Pancreas (tissue), 10 donors: Measurements from ENCODE around the gene KIT. TPM values are rescaled to one million over a fixed set of nuclear protein-coding genes. Genes with fewer than 3 reads are reported as not detected.

Experiments used
- ATAC-seq, 4 donors: fragments of 200-7000 bp; cut with Tn5 transposase; one replicate each; pipeline versions ENCODE4 v1.8.0 to v1.9.1; 2020; ENCODE audit warnings: mild to moderate bottlenecking in 4 of 4, moderate library complexity in 4 of 4
- DNase-seq, 6 donors: peaks; one replicate each; pipeline ENCODE4 v3.0.0-alpha.2; 2020
- FAIRE-seq: peaks from 2 replicates; lab custom pipeline; 2012; peaks lifted over from hg19 to GRCh38; lab: Jason Lieb, UNC
- H3K27ac ChIP-seq, 4 donors: fragments of 200-600 bp; sonication (generic); 1 replicate in 3 of 4; 2 replicates in 1 of 4; pipeline versions ENCODE4 v1.5.0 to v1.8.0; 2020
- H3K27me3 ChIP-seq, 4 donors: fragments of 200-600 bp; one replicate each; pipeline ENCODE4 v1.8.0; 2021
- H3K36me3 ChIP-seq, 3 donors: fragments of 200-600 bp; sonication (generic) in 1 of 3; one replicate each; pipeline versions ENCODE4 v1.5.0 to v1.8.0; 2020 to 2021
- H3K4me1 ChIP-seq, 3 donors: fragments of 200-600 bp; one replicate each; pipeline ENCODE4 v1.8.0; 2021
- H3K4me3 ChIP-seq, 4 donors: fragments of 200-600 bp; sonication (generic) in 2 of 4; one replicate each; pipeline versions ENCODE4 v1.5.0 to v1.8.0; 2020 to 2021
- H3K9me3 ChIP-seq, 4 donors: fragments of 200-600 bp; one replicate each; pipeline ENCODE4 v1.8.0; 2021
- CTCF ChIP-seq, 4 donors: fragments of 200-600 bp; sonication (generic) in 3 of 4; IDR thresholded peaks; one replicate each; pipeline versions ENCODE4 v1.5.0 to v1.8.0; 2021; ENCODE audit warnings: antibody characterized with exemption in 4 of 4
- WGBS, 2 donors: extraction: QIAGEN DNeasy Blood & Tissue Kit; methylation state at CpG; one replicate each; pipeline ENCODE4 v1.1.7; 2013; 5-methylcytosine and 5-hydroxymethylcytosine counted together
- intact Hi-C, 3 donors: fragments of 100-400 bp; cut with DNase I; formaldehyde crosslinking; loops; one replicate each; pipeline versions ENCODE4 v1.11.1 to v1.14.2; 2022
- polyA plus RNA-seq, 2 donors: library from polyadenylated mRNA; stranded (reverse); fragments of 200-250 nt; gene quantifications; one replicate each; pipeline ENCODE4 v1.2.3, GENCODE V29; 2013
- total RNA-seq, 6 donors: library from RNA; stranded (reverse); fragmentation: NEBNext Ultra II Directional in 4 of 6; extraction: Animal tissue kit (Norgen Biotek cat#: 25700) in 4 of 6; gene quantifications; one replicate each; pipeline versions ENCODE4 v1.2.1 to v1.2.4, GENCODE V29; 2021 to 2023
- donor health status: healthy with polysubstance abuse.
- donor health status: DM: no; HTN: no; CAD: no; lungs with moderate emphysema.
- donor health status: DM: no; HTN: no; CAD: no.
- donor health status: control.
- donor health status: control.
- donor health status: Bipolar disorder and iron deficiency.
- donor health status: DM: yes; HTN: yes; CAD: no.
- donor health status: DM: no; HTN: no; CAD: no.
- donor health status: DM: no; HTN: no; CAD: no.
- donor health status: DM: yes; HTN: yes; CAD: no.

Gene KIT
- total and polyA plus RNA-seq, 8 donors, result 0.23 to 4.0 (median 1.4) TPM

GRCh38 chr4:54643172-54643571, 14.6 kb upstream of the KIT start:
- H3K9me3 ChIP-seq, result no peaks in the 10 kb centered on the region
- FAIRE-seq (no peak), DNase-seq (no peak), ATAC-seq (no peak)
- H3K4me3 ChIP-seq, result no peak overlapping the region
- no peaks in the 10 kb centered on the region for H3K4me1 ChIP-seq
- intact Hi-C loops, result no loop called here
- TF ChIP-seq CTCF (IDR thresholded peaks at IDR 0.05), result no peak
- H3K27me3 ChIP-seq, result no peaks in the 10 kb centered on the region
- no peaks in the 10 kb centered on the region for H3K36me3 ChIP-seq
- 40 to 43% methylated on average over 5 of the region's 5 CpGs for WGBS, 2 donors
- no peak overlapping the region for H3K27ac ChIP-seq

- H3K9me3 ChIP-seq, result no peaks in the 10 kb centered on the region
- WGBS, 2 donors, result 68 to 74% methylated on average over 6 of the region's 6 CpGs
- FAIRE-seq, result no peak
- no peak for TF ChIP-seq CTCF (IDR thresholded peaks at IDR 0.05)
- no peaks in the 10 kb centered on the region for H3K36me3 ChIP-seq
- intact Hi-C loops, result no loop called here
- H3K27ac ChIP-seq, result no peak overlapping the region
- no peaks in the 10 kb centered on the region for H3K27me3 ChIP-seq
- ATAC-seq, result no peak
- no peaks in the 10 kb centered on the region for H3K4me1 ChIP-seq
- no peak overlapping the region for H3K4me3 ChIP-seq
- DNase-seq, result no peak
Measured at GRCh38 chr4:54643958-54644751, 13.6 kb upstream of the KIT start.

- FAIRE-seq, result no peak
- H3K36me3 ChIP-seq, result no peaks in the 10 kb centered on the region
- intact Hi-C loops, result no loop called here
Measured at GRCh38 chr4:54645830-54646229, 11.9 kb upstream of the KIT start.

GRCh38 chr4:54647070-54647469, 10.7 kb upstream of the KIT start:
- no peak for TF ChIP-seq CTCF (IDR thresholded peaks at IDR 0.05)
- no peak for FAIRE-seq
- Histone ChIP-seq H3K4me3 (no peak overlapping the region), H3K9me3 (no peaks in the 10 kb centered on the region), H3K36me3 (no peaks in the 10 kb centered on the region), H3K27me3 (no peaks in the 10 kb centered on the region), H3K4me1 (no peaks in the 10 kb centered on the region), H3K27ac (no peak overlapping the region)
- no peak for DNase-seq
- no peak for ATAC-seq
- 51 to 52% methylated on average over 4 of the region's 4 CpGs for WGBS, 2 donors
- intact Hi-C loops, result no loop called here

More at GRCh38 chr4:54645830-54646229, 11.9 kb upstream of the KIT start:
- 81 to 83% methylated on average over 1 of the region's 1 CpG for WGBS, 2 donors
- no peak for DNase-seq
- Histone ChIP-seq H3K4me3 (no peak overlapping the region), H3K27me3 (no peaks in the 10 kb centered on the region), H3K9me3 (no peaks in the 10 kb centered on the region), H3K27ac (no peak overlapping the region), H3K4me1 (no peaks in the 10 kb centered on the region)
- no peak for TF ChIP-seq CTCF (IDR thresholded peaks at IDR 0.05)
- ATAC-seq, result no peak

- intact Hi-C loops, result no loop called here
- no peaks in the 10 kb centered on the region for H3K36me3 ChIP-seq
- WGBS, 2 donors, result 90 to 91% methylated on average over 3 of the region's 3 CpGs
- no peaks in the 10 kb centered on the region for H3K27me3 ChIP-seq
- DNase-seq, result no peak
- no peak for ATAC-seq
- no peak overlapping the region for H3K4me3 ChIP-seq
- no peaks in the 10 kb centered on the region for H3K4me1 ChIP-seq
- FAIRE-seq, result no peak
- H3K27ac ChIP-seq, result no peak overlapping the region
- no peaks in the 10 kb centered on the region for H3K9me3 ChIP-seq
- TF ChIP-seq CTCF (IDR thresholded peaks at IDR 0.05), result no peak
Measured at GRCh38 chr4:54651050-54651449, 6.7 kb upstream of the KIT start.
